GM18870 (cell line): ENCODE measurements around the gene DGUOK.
"Not testable (repeated sequence)": the region's sequence is repeated elsewhere in the genome, so short reads cannot be mapped to it uniquely, and the experiment has no call there.

ENCODE experiments used
- ATAC-seq: cut with Tn5 transposase; IDR thresholded peaks from one replicate; pipeline ENCODE4 v1.9.1; 2021; ENCODE audit warnings: moderate library complexity; ENCODE audit not compliant: unreplicated experiment

The DGUOK gene

GRCh38 chr2:73926493-73927327, at the start of gene DGUOK:
TSS of gene DGUOK (plus strand) at chr2:73926880. CDS start at chr2:73926911, 31 bp downstream.
- ATAC-seq: peak; percentile 98

GRCh38 chr2:73877071-73877802, 49.4 kb upstream of the DGUOK start:
- ATAC-seq: no peak

GRCh38 chr2:73877984-73878383, 48.7 kb upstream of the DGUOK start:
- ATAC-seq: not testable (repeated sequence)

- no peak for ATAC-seq
Observed at GRCh38 chr2:73885406-73885805, 41.3 kb upstream of the DGUOK start.

GRCh38 chr2:73886357-73886756, 40.3 kb upstream of the DGUOK start:
- no peak for ATAC-seq

- ATAC-seq: not testable (repeated sequence)
Observed at GRCh38 chr2:73887596-73888353, 38.9 kb upstream of the DGUOK start.

GRCh38 chr2:73888388-73888787, 38.3 kb upstream of the DGUOK start:
- no peak for ATAC-seq

- no peak for ATAC-seq
Observed at GRCh38 chr2:73889206-73889605, 37.5 kb upstream of the DGUOK start.

GRCh38 chr2:73890301-73891092, 36.2 kb upstream of the DGUOK start:
- no peak for ATAC-seq

- no peak for ATAC-seq
Observed at GRCh38 chr2:73891276-73891901, 35.3 kb upstream of the DGUOK start.

- ATAC-seq: no peak
Observed at GRCh38 chr2:73892631-73893329, 33.9 kb upstream of the DGUOK start, which contains the start of gene ACTG2. TSS of gene ACTG2 (plus strand) at chr2:73893008. CDS start at chr2:73901312, 8,304 bp downstream.

- ATAC-seq: no peak
Observed at GRCh38 chr2:73893764-73894474, 32.8 kb upstream of the DGUOK start.

GRCh38 chr2:73894475-73894850, 32.2 kb upstream of the DGUOK start:
- no peak for ATAC-seq

GRCh38 chr2:73894877-73895276, 31.8 kb upstream of the DGUOK start:
- ATAC-seq: no peak

GRCh38 chr2:73895473-73895872, 31.2 kb upstream of the DGUOK start:
- ATAC-seq: no peak

GRCh38 chr2:73896362-73897239, 30.1 kb upstream of the DGUOK start:
- peak; percentile 53 for ATAC-seq

- no peak for ATAC-seq
Observed at GRCh38 chr2:73897240-73897583, 29.5 kb upstream of the DGUOK start.

GRCh38 chr2:73897934-73898333, 28.7 kb upstream of the DGUOK start:
- no peak for ATAC-seq
